Astrocyte (in vitro differentiated cells and primary cell): Measurements from ENCODE around the gene RAPGEF4. TPM values are rescaled to one million over a fixed set of nuclear protein-coding genes. Genes with fewer than 3 reads are reported as not detected.

Experiments used
- DNase-seq: peaks from one replicate; pipeline ENCODE4 v3.0.0-alpha.2; 2010; ENCODE audit warnings: low read depth
- FAIRE-seq: peaks from 2 replicates; lab custom pipeline; 2011; peaks lifted over from hg19 to GRCh38; lab: Jason Lieb, UNC
- H2AFZ ChIP-seq: 2 replicates; pipeline ENCODE4 v1.6.0; 2012; ENCODE audit warnings: low read depth, low read length, inconsistent platforms
- H3K27ac ChIP-seq: 2 replicates; pipeline ENCODE4 v1.5.1; 2011; ENCODE audit warnings: low read depth, low read length, inconsistent platforms
- H3K27me3 ChIP-seq: 2 replicates; pipeline ENCODE4 v1.6.0; 2011; ENCODE audit warnings: low read length, inconsistent platforms; ENCODE audit not compliant: insufficient read depth
- H3K36me3 ChIP-seq: 2 replicates; pipeline ENCODE4 v1.5.1; 2011; ENCODE audit warnings: low read length, inconsistent platforms; ENCODE audit not compliant: insufficient read depth
- H3K4me1 ChIP-seq: 2 replicates; pipeline ENCODE4 v1.5.1; 2011; ENCODE audit warnings: low read length, inconsistent platforms; ENCODE audit not compliant: insufficient read depth
- H3K4me2 ChIP-seq: 2 replicates; pipeline ENCODE4 v1.6.0; 2012; ENCODE audit warnings: low read length, inconsistent platforms
- H3K4me3 ChIP-seq: 2 replicates; pipeline ENCODE4 v1.5.1; 2011; ENCODE audit warnings: low read depth, mild to moderate bottlenecking, low read length, inconsistent platforms; ENCODE audit not compliant: insufficient read depth
- H3K79me2 ChIP-seq: 2 replicates; pipeline ENCODE4 v1.6.0; 2012; ENCODE audit warnings: mild to moderate bottlenecking, low read length, inconsistent platforms; ENCODE audit not compliant: insufficient read depth
- H3K9ac ChIP-seq: 2 replicates; pipeline ENCODE4 v1.6.0; 2012; ENCODE audit warnings: mild to moderate bottlenecking, low read length, inconsistent platforms
- H3K9me3 ChIP-seq: 2 replicates; pipeline ENCODE4 v1.5.1; 2012; ENCODE audit warnings: low read depth, mild to moderate bottlenecking, low read length, inconsistent platforms; ENCODE audit not compliant: insufficient read depth
- H4K20me1 ChIP-seq: 2 replicates; pipeline ENCODE4 v1.6.0; 2012; ENCODE audit warnings: low read length, inconsistent platforms; ENCODE audit not compliant: insufficient read depth
- H3K27ac Mint-ChIP-seq: one replicate; pipeline ENCODE4 v1.8.0; 2021; ENCODE audit warnings: mild to moderate bottlenecking, mixed read lengths; ENCODE audit not compliant: unreplicated experiment
- H3K27me3 Mint-ChIP-seq: one replicate; pipeline ENCODE4 v1.8.0; 2021; ENCODE audit warnings: low read depth, mixed read lengths; ENCODE audit not compliant: unreplicated experiment
- H3K36me3 Mint-ChIP-seq: one replicate; pipeline ENCODE4 v1.8.0; 2021; ENCODE audit warnings: low read depth, mixed read lengths; ENCODE audit not compliant: unreplicated experiment
- H3K4me1 Mint-ChIP-seq: one replicate; pipeline ENCODE4 v1.8.0; 2021; ENCODE audit warnings: low read depth, mixed read lengths; ENCODE audit not compliant: unreplicated experiment
- H3K4me3 Mint-ChIP-seq: one replicate; pipeline ENCODE4 v1.8.0; 2021; ENCODE audit warnings: mild to moderate bottlenecking, moderate library complexity, mixed read lengths; ENCODE audit not compliant: unreplicated experiment
- H3K9me3 Mint-ChIP-seq: one replicate; pipeline ENCODE4 v1.8.0; 2021; ENCODE audit warnings: mild to moderate bottlenecking, mixed read lengths; ENCODE audit not compliant: unreplicated experiment
- CTCF ChIP-seq: IDR thresholded peaks from 2 replicates; pipeline ENCODE4 v1.5.1; 2011; ENCODE audit warnings: low read depth, mild to moderate bottlenecking, inconsistent platforms, low read length, moderate library complexity; ENCODE audit not compliant: insufficient read depth
- EZH2 ChIP-seq: IDR thresholded peaks from 2 replicates; pipeline ENCODE4 v1.6.1; 2012; ENCODE audit warnings: mild to moderate bottlenecking, low read length, inconsistent platforms; ENCODE audit not compliant: insufficient read depth
- total RNA-seq: library from RNA; stranded (reverse); gene quantifications from 2 replicates; pipeline ENCODE4 v1.2.1, GENCODE V29; 2021

The RAPGEF4 gene
- total RNA-seq, 1 donor from 2014 or later = 1.1 TPM

- Histone ChIP-seq H3K9me3 (peaks cover 6% of the 10 kb centered on the region), H3K4me3 (no peak overlapping the region), H3K27ac (no peak overlapping the region), H3K36me3 (no peaks in the 10 kb centered on the region), H3K9ac (no peak overlapping the region), H2AFZ (no peak overlapping the region), H4K20me1 (no peaks in the 10 kb centered on the region), H3K27me3 (no peaks in the 10 kb centered on the region), H3K79me2 (no peaks in the 10 kb centered on the region), H3K4me2 (no peak overlapping the region), H3K4me1 (peaks cover 8% of the 10 kb centered on the region)
- no peak for TF ChIP-seq EZH2
- TF ChIP-seq CTCF = no peak
- FAIRE-seq (no peak), DNase-seq (peak; percentile 68)
- H3K4me1 Mint-ChIP-seq = peaks cover 50% of the 10 kb centered on the region
- peak overlapping the region; percentile 47 for H3K4me3 Mint-ChIP-seq
- no peaks in the 10 kb centered on the region for H3K36me3 Mint-ChIP-seq
- no peaks in the 10 kb centered on the region for H3K27me3 Mint-ChIP-seq
- H3K9me3 Mint-ChIP-seq = peaks cover 7% of the 10 kb centered on the region
- peak overlapping the region; percentile 69 for H3K27ac Mint-ChIP-seq
Observed at GRCh38 chr2:173054466-173054865, 318.8 kb downstream of the RAPGEF4 start.

GRCh38 chr2:173056705-173057364 lies 321.2 kb downstream of the RAPGEF4 start:
- no peak overlapping the region for H3K27ac ChIP-seq
- no peak overlapping the region for H3K9ac ChIP-seq
- H3K4me3 Mint-ChIP-seq = no peak overlapping the region
- H2AFZ ChIP-seq = no peak overlapping the region
- peaks cover 6% of the 10 kb centered on the region for H3K9me3 ChIP-seq
- peaks cover 7% of the 10 kb centered on the region for H3K9me3 Mint-ChIP-seq
- H4K20me1 ChIP-seq = no peaks in the 10 kb centered on the region
- no peaks in the 10 kb centered on the region for H3K4me1 ChIP-seq
- H3K27me3 Mint-ChIP-seq = no peaks in the 10 kb centered on the region
- peaks cover 35% of the 10 kb centered on the region for H3K4me1 Mint-ChIP-seq
- TF ChIP-seq EZH2 = no peak
- no peak for TF ChIP-seq CTCF
- no peaks in the 10 kb centered on the region for H3K36me3 ChIP-seq
- H3K36me3 Mint-ChIP-seq = no peaks in the 10 kb centered on the region
- no peak overlapping the region for H3K4me2 ChIP-seq
- FAIRE-seq (no peak), DNase-seq (no peak)
- no peak overlapping the region for H3K4me3 ChIP-seq
- H3K27me3 ChIP-seq = no peaks in the 10 kb centered on the region
- H3K27ac Mint-ChIP-seq = no peak overlapping the region
- no peaks in the 10 kb centered on the region for H3K79me2 ChIP-seq

GRCh38 chr2:173058097-173058496 lies 322.5 kb downstream of the RAPGEF4 start:
- H4K20me1 ChIP-seq = no peaks in the 10 kb centered on the region
- no peaks in the 10 kb centered on the region for H3K79me2 ChIP-seq
- H2AFZ ChIP-seq = no peak overlapping the region
- Mint-ChIP-seq H3K27me3 (no peaks in the 10 kb centered on the region), H3K36me3 (no peaks in the 10 kb centered on the region), H3K9me3 (peaks cover 7% of the 10 kb centered on the region), H3K27ac (peak overlapping the region; percentile 22), H3K4me3 (no peak overlapping the region), H3K4me1 (peaks cover 32% of the 10 kb centered on the region)
- no peak overlapping the region for H3K27ac ChIP-seq
- H3K9ac ChIP-seq = no peak overlapping the region
- no peak overlapping the region for H3K4me3 ChIP-seq
- H3K9me3 ChIP-seq = peaks cover 6% of the 10 kb centered on the region
- no peak overlapping the region for H3K4me2 ChIP-seq
- no peaks in the 10 kb centered on the region for H3K27me3 ChIP-seq
- no peaks in the 10 kb centered on the region for H3K4me1 ChIP-seq
- TF ChIP-seq EZH2 (no peak), CTCF (no peak)
- FAIRE-seq = no peak
- DNase-seq = no peak
- H3K36me3 ChIP-seq = no peaks in the 10 kb centered on the region
